ENCODE results near the gene PLIN4. TPM values are rescaled to one million over a fixed set of nuclear protein-coding genes. Genes with fewer than 3 reads are reported as not detected.

PLIN4 gene
- total RNA-seq, 2 donors from 2014 or later, result 8.2 to 13.9 TPM

DNA sequence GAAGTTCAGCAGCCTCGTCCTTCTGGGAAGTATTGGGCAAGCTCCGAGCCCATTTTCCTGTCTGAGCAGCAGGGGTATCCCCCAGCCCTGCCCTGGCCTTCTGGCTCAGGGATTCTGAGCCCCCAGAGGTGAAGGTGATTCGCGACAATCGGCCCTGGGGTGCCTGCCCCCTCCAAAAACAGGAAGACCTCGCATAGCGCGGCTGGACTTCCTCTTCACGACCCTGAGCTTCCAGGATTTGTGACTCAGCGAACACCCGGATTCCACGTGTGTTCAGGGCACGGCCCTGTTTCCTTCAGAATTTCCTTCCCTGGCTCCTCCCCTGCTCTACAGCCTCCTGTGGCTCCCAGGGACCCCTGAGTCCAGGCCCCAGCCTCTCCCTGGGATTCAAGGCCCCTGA is 41.3 kb upstream of the PLIN4 start, which contains the start of gene SEMA6B:
SEMA6B (minus strand) TSS at position 116 of the 400 bp plus-strand sequence. CDS start 1,227 bp downstream, outside the sequence.
- intact Hi-C loops (cut with DNase I), result no loop called here
- no peaks in the 10 kb centered on the region for H3K9me3 ChIP-seq
- WGBS, result 72% methylated on average over 13 of the region's 13 CpGs
- no peak for DNase-seq (ENCODE audit: low spot score)
- no peak within 1 kb of the TSS for H3K27ac ChIP-seq
- no peaks in the 10 kb centered on the region for H3K4me1 ChIP-seq (replicated peaks)
- no peaks in the 10 kb centered on the region for H3K36me3 ChIP-seq
- TF ChIP-seq POLR2A (IDR thresholded peaks at IDR 0.05), result no peak
- TF ChIP-seq POLR2AphosphoS5 (IDR thresholded peaks at IDR 0.05), result peak; percentile 21
- no peak for TF ChIP-seq CTCF (IDR thresholded peaks at IDR 0.05)
- peak within 1 kb of the TSS in 1 of 2 donors; percentile 15 for H3K4me3 ChIP-seq
- H3K27me3 ChIP-seq (replicated peaks; ENCODE audit: insufficient read depth), result no peaks in the 10 kb centered on the region

DNA sequence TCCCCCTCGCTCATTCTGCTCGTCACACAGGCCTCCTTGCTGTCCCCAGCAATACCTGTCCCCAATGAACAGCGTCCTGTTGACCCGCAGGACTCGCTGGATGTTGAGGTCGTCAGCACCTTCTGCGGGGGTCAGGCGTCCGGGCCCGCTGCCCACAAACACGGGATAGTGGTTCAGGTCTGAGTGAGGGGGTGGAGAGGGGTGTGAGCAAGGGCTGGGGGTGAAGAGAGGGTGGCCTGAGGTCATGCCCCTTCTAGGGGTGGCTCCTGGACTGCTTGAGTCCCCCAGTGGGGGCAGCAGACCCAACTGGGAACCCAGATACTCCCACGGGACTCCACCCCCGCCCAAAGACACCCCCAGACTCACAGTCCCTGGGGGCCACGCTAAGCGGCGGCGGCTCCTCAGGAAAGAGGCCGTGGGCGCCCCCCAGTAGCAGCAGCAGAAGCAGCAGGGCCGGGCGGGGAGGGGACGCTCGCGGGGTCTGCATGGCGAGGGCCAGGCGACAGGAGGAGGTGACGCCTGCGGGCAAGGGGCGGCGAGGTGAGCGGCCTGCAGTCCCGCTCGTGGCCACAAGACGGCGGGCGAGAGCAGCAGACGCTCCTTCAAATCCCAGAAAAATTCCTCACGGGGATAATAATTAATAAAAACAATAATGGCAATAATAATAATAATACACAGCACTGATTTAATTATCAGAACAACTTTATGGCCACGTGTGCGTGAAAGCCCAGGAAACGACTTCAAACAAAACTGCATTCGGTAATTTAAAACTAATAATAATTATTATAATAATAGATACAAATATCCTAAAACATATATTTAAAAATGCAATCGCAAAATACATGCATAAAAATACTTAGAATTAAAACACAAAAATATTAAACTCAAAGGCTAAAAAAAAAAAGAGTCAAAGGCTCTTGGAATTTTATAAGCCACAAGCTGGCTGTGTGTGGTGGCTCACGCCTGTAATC is 40.0 kb upstream of the PLIN4 start:
- WGBS, result 29% methylated on average over 41 of the region's 44 CpGs
- no peaks in the 10 kb centered on the region for H3K27me3 ChIP-seq (replicated peaks; ENCODE audit: insufficient read depth)
- H3K27ac ChIP-seq, result no peak overlapping the region
- no peaks in the 10 kb centered on the region for H3K4me1 ChIP-seq (replicated peaks)
- H3K9me3 ChIP-seq, result no peaks in the 10 kb centered on the region
- TF ChIP-seq POLR2AphosphoS5 (IDR thresholded peaks at IDR 0.05) (no peak), CTCF (IDR thresholded peaks at IDR 0.05) (peak; percentile 81 to 97 (median 88))
- H3K4me3 ChIP-seq, result peak overlapping the region in 1 of 2 donors; percentile 3
- no peaks in the 10 kb centered on the region for H3K36me3 ChIP-seq
- intact Hi-C loops (cut with DNase I), result no loop called here
- DNase-seq (ENCODE audit: low spot score), result no peak

- no peak for TF ChIP-seq POLR2AphosphoS5 (IDR thresholded peaks at IDR 0.05)
- TF ChIP-seq POLR2A (IDR thresholded peaks at IDR 0.05), result no peak
- TF ChIP-seq CTCF (IDR thresholded peaks at IDR 0.05), result no peak
- Histone ChIP-seq H3K4me1 (replicated peaks) (no peaks in the 10 kb centered on the region), H3K27ac (no peak overlapping the region), H3K9me3 (no peaks in the 10 kb centered on the region), H3K27me3 (replicated peaks; ENCODE audit: insufficient read depth) (no peaks in the 10 kb centered on the region), H3K4me3 (no peak overlapping the region), H3K36me3 (no peaks in the 10 kb centered on the region)
- intact Hi-C loops (cut with DNase I), result no loop called here
- DNase-seq (ENCODE audit: low spot score), result no peak
- 78% methylated on average over 33 of the region's 33 CpGs for WGBS
These were observed 39.1 kb upstream of the PLIN4 start for GRCh38 chr19:4557144-4557970.

- Histone ChIP-seq H3K36me3 (no peaks in the 10 kb centered on the region), H3K27ac (no peak overlapping the region), H3K4me1 (replicated peaks) (no peaks in the 10 kb centered on the region), H3K9me3 (no peaks in the 10 kb centered on the region), H3K4me3 (no peak overlapping the region), H3K27me3 (replicated peaks; ENCODE audit: insufficient read depth) (no peaks in the 10 kb centered on the region)
- no peak for DNase-seq (ENCODE audit: low spot score)
- intact Hi-C loops (cut with DNase I), result no loop called here
- TF ChIP-seq CTCF (IDR thresholded peaks at IDR 0.05) (no peak), POLR2AphosphoS5 (IDR thresholded peaks at IDR 0.05) (no peak), POLR2A (IDR thresholded peaks at IDR 0.05) (no peak)
- 87% methylated on average over 21 of the region's 25 CpGs for WGBS
These were observed 38.4 kb upstream of the PLIN4 start for GRCh38 chr19:4556597-4557127.

Data from prostate gland (tissue), 2 donors.